Chondrocyte (in vitro differentiated cells): ENCODE measurements around the gene GAD2. TPM values are rescaled to one million over a fixed set of nuclear protein-coding genes. Genes with fewer than 3 reads are reported as not detected.

Source experiments
- DNase-seq: peaks from one replicate; pipeline ENCODE4 v3.0.0; 2021; ENCODE audit warnings: mixed read lengths, low spot score
- H3K27ac Mint-ChIP-seq: one replicate; pipeline ENCODE4 v1.8.0; 2021; ENCODE audit warnings: mild to moderate bottlenecking, moderate library complexity, mixed read lengths; ENCODE audit not compliant: unreplicated experiment
- H3K27me3 Mint-ChIP-seq: 2 replicates; pipeline ENCODE4 v1.8.0; 2021; ENCODE audit warnings: low read depth, mixed read lengths
- H3K36me3 Mint-ChIP-seq: 2 replicates; pipeline ENCODE4 v1.8.0; 2021; ENCODE audit warnings: low read depth, mixed read lengths
- H3K4me1 Mint-ChIP-seq: 2 replicates; pipeline ENCODE4 v1.8.0; 2021; ENCODE audit warnings: low read depth, mild to moderate bottlenecking, mixed read lengths
- H3K4me3 Mint-ChIP-seq: one replicate; pipeline ENCODE4 v1.8.0; 2021; ENCODE audit warnings: mild to moderate bottlenecking, moderate library complexity, mixed read lengths; ENCODE audit not compliant: unreplicated experiment
- H3K9me3 Mint-ChIP-seq: 2 replicates; pipeline ENCODE4 v1.8.0; 2021; ENCODE audit warnings: low read depth, mixed read lengths
- total RNA-seq: library from RNA; stranded (reverse); gene quantifications from 3 replicates; pipeline ENCODE4 v1.2.1, GENCODE V29; 2021
- TF ChIP-seq, protein P1 (sequence below): fragments of 200-600 bp; sonication (generic); IDR thresholded peaks from 2 replicates; pipeline ENCODE4 v1.5.0; 2021; ENCODE audit warnings: antibody characterized with exemption, mild to moderate bottlenecking, moderate library complexity

GAD2 gene
- total RNA-seq, 1 donor from 2014 or later = not detected

DNA sequence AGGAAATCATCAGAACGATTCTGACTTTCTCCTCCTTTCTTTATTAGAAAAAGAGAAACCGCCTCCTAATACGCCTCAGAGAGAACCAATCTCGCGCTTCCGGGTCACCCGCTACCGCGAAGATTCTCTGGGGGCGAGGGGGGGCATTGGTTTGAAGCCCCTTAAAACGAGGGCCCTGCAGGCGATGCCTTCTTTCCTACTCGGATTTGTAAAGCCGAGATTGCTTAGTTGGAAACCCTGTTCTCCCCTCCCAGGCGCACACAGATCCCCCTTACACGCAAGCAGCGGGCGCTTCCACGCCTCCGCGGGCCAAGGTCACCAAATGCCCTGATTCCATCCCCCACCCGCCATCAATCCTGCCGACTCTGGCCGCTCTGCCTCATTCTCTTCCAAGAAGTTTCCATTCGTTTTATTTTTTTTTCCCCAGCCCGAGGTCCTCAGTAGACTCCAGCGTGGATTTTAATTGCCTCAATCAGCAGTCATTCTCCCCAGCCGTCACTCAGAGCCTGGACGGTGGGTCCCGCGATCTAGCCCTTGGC, 1.1 kb upstream of the GAD2 start:
- H3K36me3 Mint-ChIP-seq = peaks cover 1% of the 10 kb centered on the region
- DNase-seq = no peak
- no peaks in the 10 kb centered on the region for H3K9me3 Mint-ChIP-seq
- TF ChIP-seq, protein P1, sequence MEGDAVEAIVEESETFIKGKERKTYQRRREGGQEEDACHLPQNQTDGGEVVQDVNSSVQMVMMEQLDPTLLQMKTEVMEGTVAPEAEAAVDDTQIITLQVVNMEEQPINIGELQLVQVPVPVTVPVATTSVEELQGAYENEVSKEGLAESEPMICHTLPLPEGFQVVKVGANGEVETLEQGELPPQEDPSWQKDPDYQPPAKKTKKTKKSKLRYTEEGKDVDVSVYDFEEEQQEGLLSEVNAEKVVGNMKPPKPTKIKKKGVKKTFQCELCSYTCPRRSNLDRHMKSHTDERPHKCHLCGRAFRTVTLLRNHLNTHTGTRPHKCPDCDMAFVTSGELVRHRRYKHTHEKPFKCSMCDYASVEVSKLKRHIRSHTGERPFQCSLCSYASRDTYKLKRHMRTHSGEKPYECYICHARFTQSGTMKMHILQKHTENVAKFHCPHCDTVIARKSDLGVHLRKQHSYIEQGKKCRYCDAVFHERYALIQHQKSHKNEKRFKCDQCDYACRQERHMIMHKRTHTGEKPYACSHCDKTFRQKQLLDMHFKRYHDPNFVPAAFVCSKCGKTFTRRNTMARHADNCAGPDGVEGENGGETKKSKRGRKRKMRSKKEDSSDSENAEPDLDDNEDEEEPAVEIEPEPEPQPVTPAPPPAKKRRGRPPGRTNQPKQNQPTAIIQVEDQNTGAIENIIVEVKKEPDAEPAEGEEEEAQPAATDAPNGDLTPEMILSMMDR = no peak
- H3K27ac Mint-ChIP-seq = peak overlapping the region; percentile 33
- peaks cover 22% of the 10 kb centered on the region for H3K4me1 Mint-ChIP-seq
- H3K4me3 Mint-ChIP-seq = no peak overlapping the region
- H3K27me3 Mint-ChIP-seq = peaks cover 73% of the 10 kb centered on the region

DNA sequence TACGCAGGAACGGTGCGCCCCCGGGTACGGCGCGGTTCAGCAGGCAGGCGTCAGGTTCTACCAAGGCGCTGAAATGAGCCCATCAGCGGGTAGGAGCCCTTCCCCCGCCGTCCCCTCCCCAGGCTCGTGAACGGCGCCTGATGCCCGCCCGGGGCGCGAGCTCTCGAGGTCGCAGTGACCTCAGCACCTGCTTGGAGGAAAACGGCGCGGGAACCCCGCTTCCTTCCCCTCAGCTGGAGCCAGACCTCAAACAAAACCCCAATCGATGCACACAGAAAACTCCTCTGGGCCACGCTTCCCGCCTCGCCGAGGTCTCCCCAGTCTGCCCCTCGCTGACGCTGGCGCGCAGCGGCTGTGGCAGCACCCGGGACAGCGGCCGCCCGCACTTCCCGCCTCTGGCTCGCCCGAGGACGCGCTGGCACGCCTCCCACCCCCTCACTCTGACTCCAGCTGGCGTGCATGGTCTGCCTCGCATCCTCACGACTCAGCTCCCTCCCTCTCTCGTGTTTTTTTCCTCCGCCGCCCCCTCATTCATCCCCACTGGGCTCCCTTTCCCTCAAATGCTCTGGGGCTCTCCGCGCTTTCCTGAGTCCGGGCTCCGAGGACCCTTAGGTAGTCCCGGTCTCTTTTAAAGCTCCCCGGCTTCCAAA, 514 bp upstream of the GAD2 start:
- Mint-ChIP-seq H3K27me3 (peaks cover 79% of the 10 kb centered on the region), H3K4me3 (peak overlapping the region; percentile 44), H3K4me1 (peaks cover 22% of the 10 kb centered on the region), H3K9me3 (no peaks in the 10 kb centered on the region), H3K36me3 (peaks cover 1% of the 10 kb centered on the region), H3K27ac (no peak overlapping the region)
- DNase-seq = no peak
- TF ChIP-seq, protein P1 = no peak

DNA sequence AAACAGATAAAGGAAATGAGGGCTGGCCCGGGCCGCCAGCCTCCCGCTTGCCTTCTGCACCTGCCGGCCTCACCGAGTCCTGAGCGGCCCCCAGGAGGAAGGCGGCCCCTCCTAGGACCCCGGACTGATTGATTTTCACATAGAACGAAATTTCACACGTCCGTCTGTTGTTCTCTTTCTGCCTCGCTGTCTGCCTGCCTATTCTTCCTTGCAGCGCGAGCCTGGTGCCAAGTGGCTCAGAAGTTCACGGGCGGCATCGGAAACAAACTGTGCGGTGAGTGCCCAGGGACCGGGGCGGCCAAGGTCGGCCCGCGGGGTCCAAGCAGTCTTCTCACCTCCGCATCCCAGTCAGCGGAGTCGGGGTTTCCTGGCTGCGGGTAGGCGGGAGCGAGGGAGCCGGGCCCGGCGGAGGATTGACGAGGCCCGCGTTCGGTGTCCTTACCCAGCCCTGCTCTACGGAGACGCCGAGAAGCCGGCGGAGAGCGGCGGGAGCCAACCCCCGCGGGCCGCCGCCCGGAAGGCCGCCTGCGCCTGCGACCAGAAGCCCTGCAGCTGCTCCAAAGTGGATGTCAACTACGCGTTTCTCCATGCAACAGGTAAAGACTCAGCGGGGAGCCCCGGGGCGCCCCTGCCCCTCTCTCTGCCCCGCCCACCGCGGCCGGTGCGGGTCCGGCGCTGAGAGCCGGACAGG, 967 bp downstream of the GAD2 start:
- no peak overlapping the region for H3K4me3 Mint-ChIP-seq

DNA sequence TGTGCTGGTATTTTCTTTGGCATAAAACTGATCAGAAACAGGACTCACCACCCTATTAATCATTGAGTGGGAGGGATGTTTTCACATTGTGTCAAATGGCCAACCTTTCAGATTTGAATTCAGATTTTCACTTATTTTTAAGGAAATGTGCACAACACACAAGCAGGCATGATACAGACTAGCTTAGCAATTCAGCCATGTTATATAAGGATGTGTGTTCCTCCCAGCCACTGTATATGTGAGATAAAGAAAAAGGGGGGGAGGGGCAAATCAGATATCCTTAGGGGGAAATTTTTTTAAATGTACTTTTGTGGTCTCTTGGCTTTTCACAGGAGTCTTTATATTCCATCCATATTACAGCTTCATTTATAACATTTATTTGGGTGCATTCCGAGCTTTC, 3.1 kb downstream of the GAD2 start:
- DNase-seq = no peak
- H3K9me3 Mint-ChIP-seq = no peaks in the 10 kb centered on the region

More for the DNA sequence above, 967 bp downstream of the GAD2 start:
- no peak for DNase-seq
- Mint-ChIP-seq H3K27me3 (peaks cover 85% of the 10 kb centered on the region), H3K9me3 (no peaks in the 10 kb centered on the region), H3K27ac (no peak overlapping the region), H3K4me1 (peaks cover 22% of the 10 kb centered on the region), H3K36me3 (peaks cover 1% of the 10 kb centered on the region)
- TF ChIP-seq, protein P1 = no peak

DNA sequence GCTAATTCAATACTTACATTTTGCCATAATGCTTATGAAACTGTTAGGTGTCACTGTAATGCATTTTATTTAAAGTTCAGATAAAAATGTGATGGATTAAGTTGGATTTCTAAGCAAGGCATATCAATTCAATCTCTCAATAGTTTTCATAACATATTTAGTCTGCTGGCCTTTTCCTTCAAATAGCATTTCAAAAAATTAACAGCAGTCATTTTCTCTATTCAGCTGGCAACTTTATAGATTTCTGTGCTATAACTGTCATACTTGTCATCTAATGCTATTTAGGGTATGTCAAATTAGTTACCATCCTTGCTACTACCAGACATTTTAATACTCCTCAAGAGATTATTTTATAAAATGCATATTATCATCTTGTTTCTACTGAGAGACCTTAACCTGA, 4.3 kb downstream of the GAD2 start:
- Mint-ChIP-seq H3K4me1 (peaks cover 14% of the 10 kb centered on the region), H3K36me3 (peaks cover 1% of the 10 kb centered on the region), H3K27ac (no peak overlapping the region), H3K4me3 (no peak overlapping the region), H3K27me3 (peaks cover 64% of the 10 kb centered on the region), H3K9me3 (no peaks in the 10 kb centered on the region)
- TF ChIP-seq, protein P1 = no peak
- DNase-seq = no peak

More for the DNA sequence above, 3.1 kb downstream of the GAD2 start:
- peaks cover 74% of the 10 kb centered on the region for H3K27me3 Mint-ChIP-seq
- TF ChIP-seq, protein P1 = no peak
- no peak overlapping the region for H3K4me3 Mint-ChIP-seq
- no peak overlapping the region for H3K27ac Mint-ChIP-seq
- peaks cover 22% of the 10 kb centered on the region for H3K4me1 Mint-ChIP-seq
- H3K36me3 Mint-ChIP-seq = peaks cover 1% of the 10 kb centered on the region
